Breast epithelium (tissue), 3 donors: ENCODE measurements around the gene DNAL4.

ENCODE experiments used
- CTCF ChIP-seq, 3 donors: fragments of 450-650 bp; IDR thresholded peaks; one replicate each; pipeline ENCODE4 v1.5.1; 2016 to 2017; ENCODE audit warnings: antibody characterized with exemption in 3 of 3, mild to moderate bottlenecking in 3 of 3, moderate library complexity in 3 of 3
- POLR2A ChIP-seq: fragments of 450-650 bp; IDR thresholded peaks from one replicate; pipeline ENCODE4 v1.6.1; 2016; ENCODE audit warnings: antibody characterized with exemption, mild to moderate bottlenecking, moderate library complexity

- TF ChIP-seq POLR2A (no peak), CTCF (IDR thresholded peaks at IDR 0.05) (no peak)
Observed at GRCh38 chr22:38760477-38761201, 33.3 kb downstream of the DNAL4 start.
